Stimulated activated CD4-positive, alpha-beta T cell treated with anti-CD3 and anti-CD28 coated beads, TNF-alpha, amount 100 ng/mL, for 24 hours (primary cell): ENCODE results near the gene FALEC.

Source experiments
- DNase-seq, 3 experiments: peaks; one replicate each; pipeline ENCODE4 v3.0.0-alpha.2; 2020; ENCODE audit warnings: low read depth in 3 of 3

FALEC gene

DNA sequence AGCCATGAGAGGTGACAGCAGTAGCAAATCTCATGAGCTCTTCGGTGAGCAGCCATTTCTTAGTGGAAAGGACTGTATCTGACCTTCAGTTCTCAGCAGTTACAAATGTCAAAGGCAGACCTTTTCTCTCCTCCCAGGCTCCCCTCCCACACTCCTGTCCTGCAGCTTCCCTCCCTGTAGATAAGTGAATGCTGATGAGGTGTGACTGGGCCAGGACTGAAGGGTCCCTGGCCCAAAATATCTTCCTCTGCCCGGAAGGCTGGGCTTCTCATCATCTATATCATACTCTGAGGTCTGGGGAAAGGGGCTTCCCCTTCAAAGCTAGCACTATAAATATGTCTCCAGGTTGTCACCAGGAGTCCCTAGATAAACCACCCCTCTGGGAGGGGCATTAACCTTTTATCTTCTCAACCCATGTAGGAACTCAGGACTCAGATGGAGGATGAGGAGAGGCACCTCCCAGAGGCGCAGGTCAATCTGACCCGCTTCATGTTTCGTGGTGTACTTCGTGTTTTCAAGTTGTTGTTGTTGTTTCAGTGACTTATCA, 30.0 kb downstream of the FALEC start:
- DNase-seq, result no peak

DNA sequence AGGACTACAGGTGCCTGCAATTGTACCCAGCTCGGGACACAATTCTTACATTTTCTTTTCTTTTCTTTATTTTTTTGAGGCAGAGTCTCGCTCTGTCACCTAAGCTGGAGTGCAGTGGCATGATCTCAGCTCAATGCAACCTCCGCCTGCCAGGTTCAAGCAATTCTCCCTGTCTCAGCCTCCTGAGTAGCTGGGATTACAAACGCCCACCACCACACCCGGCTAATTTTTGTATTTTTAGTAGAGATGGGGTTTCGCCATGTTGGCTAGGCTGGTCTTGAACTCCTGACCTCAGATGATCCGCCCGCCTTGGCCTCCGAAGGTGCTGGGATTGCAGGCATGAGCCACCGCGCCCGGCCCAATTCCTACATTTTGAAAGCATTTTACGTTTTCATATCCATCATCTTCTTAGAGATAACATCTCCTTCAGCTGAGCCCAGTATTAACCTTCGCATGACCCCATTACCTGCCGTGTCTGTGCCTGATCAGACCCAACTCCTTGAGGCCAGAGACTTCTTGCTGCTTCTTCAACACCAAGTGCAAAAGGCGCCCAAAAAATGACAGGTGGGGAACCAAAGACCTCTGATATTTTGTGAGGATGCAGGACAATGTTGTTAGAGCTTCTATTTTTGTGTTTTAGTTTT, 30.9 kb downstream of the FALEC start:
- DNase-seq, result no peak

DNA sequence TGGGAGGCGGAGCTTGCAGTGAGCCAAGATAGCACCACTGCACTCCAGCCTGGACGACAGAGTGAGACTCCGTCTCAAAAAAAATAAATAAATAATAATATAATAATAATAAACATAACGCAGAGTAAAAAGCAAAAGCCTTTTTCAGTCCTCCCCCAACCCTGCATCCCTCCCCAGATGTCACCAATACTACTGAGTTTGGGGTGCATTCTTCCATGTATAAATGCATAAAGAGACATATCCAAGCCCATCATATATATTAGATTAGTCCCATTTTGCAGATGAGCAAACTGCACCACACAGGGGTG, 32.7 kb downstream of the FALEC start:
- no peak for DNase-seq

DNA sequence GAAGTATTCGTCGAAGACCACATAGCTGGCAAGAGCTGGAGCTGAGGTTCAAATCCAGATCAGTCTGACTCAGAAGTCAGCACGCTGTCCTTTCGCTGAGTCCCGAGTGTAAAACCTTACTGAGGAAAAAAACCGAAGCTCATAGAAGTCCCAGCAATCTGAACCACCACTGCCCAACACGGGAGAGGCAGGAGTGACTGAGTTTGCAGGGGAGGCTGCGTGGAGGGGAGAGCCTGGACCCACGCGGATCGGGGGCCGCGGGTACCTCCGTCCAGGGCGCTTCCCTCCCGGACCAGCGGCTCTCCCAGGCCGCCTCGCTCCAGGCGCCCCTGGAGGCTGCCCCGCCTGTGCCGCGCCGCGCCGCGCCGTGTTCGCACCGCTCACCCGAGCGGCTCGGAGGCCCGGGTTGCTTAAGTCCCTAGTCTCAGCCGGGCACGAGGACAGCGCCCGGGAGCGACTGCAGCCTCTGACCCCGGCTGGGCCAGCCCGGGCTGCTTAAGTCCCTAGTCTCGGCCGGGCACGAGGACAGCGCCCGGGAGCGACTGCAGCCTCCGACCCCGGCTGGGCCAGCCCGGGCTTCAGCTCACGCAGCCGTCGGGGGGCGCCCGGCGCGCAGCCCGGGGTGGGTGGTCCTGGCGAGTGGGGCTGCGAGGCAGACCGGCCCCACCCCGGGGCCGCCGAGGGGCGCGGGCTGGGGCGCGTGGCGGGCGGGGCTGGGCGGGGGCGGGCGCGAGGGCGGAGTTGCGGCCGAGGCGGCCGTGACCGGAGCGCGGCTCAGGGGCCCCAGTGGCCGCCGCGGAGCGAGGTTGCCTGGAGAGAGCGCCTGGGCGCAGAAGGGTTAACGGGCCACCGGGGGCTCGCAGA, 33.3 kb downstream of the FALEC start, which contains the start of gene ADAMTSL4:
TSS of gene ADAMTSL4 (plus strand) at position 777 of the 864 bp plus-strand sequence. CDS start 2,881 bp downstream, outside the sequence.
- DNase-seq, result no peak

DNA sequence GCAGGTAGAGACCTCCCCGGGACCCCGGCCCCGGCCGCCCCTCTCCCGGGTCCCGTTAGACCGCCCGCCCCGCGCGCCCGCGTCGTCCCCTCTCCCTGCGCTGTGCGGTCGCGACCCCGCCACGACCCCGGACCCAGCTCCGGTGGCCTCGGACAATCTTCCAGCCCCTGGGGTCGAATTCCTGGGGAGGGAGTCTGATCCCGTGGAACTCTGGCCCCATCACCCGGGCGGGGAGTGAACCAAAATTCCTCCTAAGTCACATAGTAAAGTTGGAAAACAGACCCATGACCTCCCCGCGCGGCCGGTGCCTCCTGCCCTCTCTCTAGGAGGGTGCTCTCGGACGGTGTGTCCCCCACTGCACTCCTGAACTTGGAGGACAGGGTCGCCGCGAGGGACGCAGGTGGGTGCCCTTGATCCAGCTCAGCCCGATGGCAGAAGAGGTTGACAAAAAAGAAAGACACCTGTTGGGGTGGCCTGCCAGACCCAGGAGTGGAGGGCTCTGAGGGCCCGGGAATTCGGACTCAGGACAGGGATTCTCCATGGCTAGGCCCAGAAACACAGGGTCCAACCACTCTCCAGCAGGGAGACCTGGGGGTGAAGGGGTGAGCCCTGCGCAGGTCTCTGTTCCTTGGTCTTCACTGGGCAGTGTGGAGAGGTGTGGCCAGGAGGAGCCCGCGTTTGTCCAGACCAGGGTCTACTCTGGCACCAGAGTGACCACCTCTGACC, 34.1 kb downstream of the FALEC start:
- no peak for DNase-seq

DNA sequence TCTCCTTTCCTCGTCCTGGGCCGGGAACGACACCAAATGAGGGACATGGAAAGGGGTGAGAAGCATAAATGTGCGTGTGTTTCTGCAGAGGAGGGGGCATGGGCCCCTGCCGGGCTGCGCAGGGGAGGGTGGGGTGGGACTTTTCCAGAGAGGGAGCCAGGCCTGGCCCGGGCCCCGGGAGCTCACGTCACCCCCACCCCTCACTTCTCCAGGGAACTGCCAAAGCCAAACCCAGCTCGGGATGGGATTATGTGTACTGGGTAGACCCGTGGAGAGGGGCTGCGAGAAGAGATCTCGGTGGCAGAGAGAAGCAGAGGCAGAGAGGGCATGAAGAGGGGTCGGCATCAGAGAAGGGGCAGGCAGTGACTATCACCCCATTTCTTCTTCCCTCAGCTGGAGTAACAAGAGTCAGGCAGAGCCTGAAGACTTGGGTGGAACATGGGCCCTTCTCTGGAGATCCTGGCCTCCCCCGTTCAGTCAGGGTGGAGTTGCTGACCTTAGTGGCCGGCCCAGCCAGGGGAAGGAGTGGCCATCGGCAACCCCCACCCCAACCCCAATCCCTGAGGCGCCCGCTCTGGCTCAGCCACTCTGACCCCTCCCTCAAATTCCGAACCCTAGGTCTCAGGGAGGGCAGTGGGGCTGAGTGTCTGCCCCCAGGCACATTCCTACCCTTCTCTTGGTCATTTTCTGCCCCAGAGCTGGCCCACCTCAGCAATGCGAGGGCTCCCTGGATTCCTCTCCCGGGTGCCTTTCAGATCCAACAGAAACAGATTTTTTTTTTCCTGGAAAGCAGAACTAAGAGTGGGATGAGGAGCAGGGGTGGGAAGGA, 34.9 kb downstream of the FALEC start:
- no peak for DNase-seq

DNA sequence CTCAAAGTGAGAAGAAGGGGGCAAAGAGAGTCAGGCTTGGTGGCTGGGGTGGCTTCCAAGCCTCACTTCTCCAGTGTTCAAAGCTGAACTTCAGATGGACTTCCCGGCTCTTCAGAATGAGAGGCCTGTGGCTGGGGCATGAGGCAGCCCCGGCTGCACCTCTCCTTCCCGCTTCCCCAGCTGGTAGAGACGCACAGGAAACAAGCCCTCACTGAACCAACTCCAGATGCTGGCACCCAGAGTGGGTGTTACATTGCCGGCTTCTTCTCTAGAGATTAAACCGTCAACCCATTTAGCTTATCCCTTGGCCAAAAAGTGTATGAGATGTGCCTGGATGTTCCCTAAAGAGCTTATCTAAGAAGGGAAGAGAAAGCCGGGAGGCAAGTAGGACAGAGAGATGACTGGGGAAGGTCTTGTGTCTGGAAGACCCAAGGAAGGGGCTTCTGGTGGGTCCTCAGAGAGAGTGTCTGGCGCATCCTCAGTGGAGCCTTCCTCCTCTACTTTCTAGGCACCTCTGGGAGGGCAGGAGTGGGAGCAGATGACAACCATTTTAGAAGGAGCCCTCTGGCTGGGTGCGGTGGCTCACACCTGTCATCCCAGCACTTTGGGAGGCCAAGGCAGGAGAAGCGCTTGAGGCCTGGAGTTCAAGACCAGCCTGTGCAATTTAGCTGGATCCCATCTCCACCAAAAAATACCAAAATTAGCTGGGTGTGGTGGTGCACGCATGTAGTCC, 35.7 kb downstream of the FALEC start:
- no peak for DNase-seq

DNA sequence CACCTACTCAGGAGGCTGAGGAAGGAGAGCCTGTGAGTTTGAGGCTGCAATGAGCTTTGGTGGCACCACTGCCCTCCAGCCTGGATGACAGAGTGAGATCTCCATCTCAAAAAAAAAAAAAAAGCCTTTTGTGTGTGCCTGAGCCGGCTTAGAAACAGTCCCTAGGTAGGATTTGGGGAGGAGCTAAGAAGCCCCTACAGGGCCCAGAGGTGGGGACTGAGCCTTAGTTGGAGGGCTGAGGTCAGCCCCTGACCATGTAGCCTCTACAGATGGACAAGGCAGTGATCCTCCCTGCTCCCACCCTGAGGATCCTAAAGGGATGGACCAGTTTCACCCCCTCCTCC, 36.2 kb downstream of the FALEC start:
- no peak for DNase-seq

DNA sequence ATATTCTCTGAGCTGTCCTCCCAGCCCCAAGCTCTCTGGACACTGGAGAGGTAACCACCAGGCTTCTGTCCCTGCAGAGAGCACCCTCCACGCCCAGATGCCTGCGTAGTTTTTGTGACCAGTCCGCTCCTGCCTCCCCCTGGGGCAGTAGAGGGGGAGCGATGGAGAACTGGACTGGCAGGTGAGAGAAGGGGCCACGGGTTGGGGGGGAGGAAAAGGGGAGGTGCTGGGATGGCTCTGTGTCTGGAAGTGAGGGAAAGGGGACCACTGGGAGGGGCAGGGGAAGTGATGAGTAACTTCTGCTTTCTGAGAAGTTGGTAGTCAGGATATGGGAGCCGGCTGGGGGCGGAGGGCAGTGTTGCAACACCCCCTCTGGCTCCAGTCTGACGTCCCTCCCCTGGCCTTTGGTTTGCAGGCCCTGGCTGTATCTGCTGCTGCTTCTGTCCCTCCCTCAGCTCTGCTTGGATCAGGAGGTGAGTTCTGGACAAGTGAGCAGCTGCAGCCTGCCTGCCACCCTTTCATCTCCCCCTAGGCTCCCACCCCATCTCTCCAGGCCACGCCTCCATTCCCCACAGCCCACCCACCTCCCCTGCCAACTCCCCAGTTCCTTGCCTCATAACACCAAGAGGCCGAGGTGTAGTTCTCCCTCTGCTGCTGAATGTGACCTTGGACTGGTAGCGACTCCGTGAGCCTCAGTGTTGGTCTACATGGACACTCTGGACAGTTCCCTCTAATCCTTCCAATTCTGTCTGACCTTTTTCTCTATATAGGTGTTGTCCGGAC, 36.8 kb downstream of the FALEC start:
- no peak for DNase-seq

DNA sequence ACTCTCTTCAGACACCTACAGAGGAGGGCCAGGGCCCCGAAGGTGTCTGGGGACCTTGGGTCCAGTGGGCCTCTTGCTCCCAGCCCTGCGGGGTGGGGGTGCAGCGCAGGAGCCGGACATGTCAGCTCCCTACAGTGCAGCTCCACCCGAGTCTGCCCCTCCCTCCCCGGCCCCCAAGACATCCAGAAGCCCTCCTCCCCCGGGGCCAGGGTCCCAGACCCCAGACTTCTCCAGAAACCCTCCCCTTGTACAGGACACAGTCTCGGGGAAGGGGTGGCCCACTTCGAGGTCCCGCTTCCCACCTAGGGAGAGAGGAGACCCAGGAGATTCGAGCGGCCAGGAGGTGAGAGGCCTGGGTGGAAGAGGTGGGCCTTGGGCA, 37.3 kb downstream of the FALEC start:
- no peak for DNase-seq

DNA sequence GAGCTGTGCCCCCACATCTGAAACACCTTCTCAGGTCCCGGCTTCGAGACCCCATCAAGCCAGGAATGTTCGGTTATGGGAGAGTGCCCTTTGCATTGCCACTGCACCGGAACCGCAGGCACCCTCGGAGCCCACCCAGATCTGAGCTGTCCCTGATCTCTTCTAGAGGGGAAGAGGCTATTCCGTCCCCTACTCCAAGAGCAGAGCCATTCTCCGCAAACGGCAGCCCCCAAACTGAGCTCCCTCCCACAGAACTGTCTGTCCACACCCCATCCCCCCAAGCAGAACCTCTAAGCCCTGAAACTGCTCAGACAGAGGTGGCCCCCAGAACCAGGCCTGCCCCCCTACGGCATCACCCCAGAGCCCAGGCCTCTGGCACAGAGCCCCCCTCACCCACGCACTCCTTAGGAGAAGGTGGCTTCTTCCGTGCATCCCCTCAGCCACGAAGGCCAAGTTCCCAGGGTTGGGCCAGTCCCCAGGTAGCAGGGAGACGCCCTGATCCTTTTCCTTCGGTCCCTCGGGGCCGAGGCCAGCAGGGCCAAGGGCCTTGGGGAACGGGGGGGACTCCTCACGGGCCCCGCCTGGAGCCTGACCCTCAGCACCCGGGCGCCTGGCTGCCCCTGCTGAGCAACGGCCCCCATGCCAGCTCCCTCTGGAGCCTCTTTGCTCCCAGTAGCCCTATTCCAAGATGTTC, 38.0 kb downstream of the FALEC start:
- DNase-seq, result no peak

DNA sequence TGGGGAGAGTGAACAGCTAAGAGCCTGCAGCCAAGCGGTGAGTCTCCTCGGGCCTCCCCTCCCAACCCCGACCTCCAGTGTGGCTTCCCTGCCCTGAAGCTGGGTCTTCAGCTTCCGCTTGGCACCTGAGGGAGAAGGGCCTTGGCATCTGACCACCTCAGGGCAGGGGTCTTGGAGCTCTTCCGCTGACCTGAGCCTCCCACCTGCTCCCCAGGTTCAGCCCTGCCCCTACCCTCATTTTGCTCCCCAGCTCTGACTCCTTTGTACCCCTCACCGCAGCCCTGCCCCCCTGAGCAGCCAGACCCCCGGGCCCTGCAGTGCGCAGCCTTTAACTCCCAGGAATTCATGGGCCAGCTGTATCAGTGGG, 38.5 kb downstream of the FALEC start:
- DNase-seq, result no peak

DNA sequence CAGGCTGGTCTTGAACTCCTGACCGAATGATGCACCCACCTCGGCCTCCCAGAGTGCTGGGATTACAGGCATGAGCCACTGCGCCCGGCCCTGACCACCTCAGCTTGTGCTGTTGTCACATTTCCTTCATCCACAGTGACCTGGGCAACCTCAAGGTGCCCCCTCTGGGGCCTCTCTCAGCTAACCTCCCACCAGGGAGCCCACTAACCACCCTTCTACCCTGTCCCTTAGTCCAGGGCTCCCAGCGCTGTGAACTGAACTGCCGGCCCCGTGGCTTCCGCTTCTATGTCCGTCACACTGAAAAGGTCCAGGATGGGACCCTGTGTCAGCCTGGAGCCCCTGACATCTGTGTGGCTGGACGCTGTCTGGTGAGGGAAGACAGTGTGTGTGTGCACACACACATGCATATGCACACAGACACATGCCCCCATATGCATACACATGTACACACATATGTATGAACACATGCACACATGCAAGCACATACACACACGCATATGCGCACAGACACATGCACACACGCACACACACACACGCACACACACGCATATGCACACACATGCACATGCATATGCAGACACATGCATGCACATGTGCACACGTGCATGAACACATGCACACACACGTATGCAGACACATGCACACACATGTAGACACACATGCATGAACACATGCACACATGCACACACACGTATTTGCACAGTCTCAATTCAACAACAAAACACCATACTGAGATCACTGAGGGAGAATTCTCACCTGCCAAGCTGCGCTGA, 39.8 kb downstream of the FALEC start:
- DNase-seq, result no peak

DNA sequence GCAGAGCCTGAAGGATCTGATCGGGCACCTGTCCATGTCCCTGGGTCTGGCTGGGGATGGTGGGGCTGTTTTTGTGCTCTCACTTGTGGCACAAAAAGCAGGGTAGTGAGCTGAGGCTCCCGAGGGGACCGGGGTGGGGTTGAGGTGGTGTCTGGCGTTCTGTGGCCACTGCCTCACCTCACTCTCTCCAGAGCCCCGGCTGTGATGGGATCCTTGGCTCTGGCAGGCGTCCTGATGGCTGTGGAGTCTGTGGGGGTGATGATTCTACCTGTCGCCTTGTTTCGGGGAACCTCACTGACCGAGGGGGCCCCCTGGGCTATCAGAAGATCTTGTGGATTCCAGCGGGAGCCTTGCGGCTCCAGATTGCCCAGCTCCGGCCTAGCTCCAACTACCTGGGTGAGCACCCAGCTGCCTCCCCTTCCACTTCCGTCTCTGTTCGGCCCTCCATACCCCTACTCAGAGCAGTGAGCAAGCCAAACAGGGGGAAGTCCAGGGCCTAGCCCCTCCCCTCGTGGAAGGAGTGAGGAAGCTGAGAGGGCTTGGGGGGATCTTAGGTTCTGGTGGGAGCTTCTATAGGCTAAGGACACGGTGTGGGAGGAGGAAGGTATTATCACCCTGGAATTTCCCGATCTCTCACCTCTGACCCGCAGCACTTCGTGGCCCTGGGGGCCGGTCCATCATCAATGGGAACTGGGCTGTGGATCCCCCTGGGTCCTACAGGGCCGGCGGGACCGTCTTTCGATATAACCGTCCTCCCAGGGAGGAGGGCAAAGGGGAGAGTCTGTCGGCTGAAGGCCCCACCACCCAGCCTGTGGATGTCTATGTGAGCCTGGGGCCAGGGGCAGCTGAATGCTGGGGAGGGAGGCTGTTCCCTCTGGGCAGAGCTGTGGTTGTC, 40.7 kb downstream of the FALEC start:
- DNase-seq, result no peak

DNA sequence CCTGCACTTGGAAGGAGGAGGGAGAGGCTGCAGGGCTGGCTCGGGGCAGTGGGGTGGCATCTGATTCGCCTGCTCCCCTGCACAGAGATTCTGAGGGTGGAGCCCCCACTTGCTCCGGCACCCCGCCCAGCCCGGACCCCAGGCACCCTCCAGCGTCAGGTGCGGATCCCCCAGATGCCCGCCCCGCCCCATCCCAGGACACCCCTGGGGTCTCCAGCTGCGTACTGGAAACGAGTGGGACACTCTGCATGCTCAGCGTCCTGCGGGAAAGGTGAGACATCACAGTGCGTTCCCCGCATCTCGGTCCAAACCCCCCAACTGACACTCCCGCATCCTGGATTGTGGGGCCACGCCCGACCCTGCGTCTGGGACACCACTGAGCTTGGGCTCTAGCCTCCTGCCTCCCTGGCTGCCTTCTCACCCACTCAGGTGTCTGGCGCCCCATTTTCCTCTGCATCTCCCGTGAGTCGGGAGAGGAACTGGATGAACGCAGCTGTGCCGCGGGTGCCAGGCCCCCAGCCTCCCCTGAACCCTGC, 41.6 kb downstream of the FALEC start:
- no peak for DNase-seq

DNA sequence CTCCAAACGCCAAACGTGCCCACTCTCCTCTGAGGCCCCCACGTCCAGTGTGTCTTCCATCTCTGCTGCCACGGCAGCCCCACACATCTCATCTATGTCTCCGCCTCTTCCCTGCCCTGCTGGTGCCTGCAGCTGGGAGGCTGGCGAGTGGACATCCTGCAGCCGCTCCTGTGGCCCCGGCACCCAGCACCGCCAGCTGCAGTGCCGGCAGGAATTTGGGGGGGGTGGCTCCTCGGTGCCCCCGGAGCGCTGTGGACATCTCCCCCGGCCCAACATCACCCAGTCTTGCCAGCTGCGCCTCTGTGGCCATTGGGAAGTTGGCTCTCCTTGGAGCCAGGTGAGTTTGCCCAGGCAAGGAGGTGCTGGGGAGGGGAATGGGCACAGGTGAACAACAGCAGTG, 42.3 kb downstream of the FALEC start:
- DNase-seq, result no peak

DNA sequence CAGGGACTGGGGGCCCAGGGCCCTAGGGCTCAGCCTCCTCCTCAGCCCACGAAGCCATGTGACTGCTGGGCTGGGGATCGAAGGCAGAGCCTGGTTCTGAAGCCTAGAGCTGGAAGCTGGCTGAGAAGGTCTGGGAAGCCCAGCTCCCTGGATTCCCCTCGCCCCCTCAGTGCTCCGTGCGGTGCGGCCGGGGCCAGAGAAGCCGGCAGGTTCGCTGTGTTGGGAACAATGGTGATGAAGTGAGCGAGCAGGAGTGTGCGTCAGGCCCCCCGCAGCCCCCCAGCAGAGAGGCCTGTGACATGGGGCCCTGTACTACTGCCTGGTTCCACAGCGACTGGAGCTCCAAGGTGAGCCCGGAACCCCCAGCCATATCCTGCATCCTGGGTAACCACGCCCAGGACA, 42.8 kb downstream of the FALEC start:
- DNase-seq, result no peak
